Activated CD4-positive, alpha-beta T cell treated with anti-CD3 and anti-CD28 coated beads for 24 hours (primary cell): ENCODE results near the gene MAP1B.

Experiments
- DNase-seq, 2 donors: peaks; one replicate each; pipeline ENCODE4 v3.0.0-alpha.2; 2020; ENCODE audit warnings: low read depth in 2 of 2

Gene MAP1B

GRCh38 chr5:72224946-72225463, 117.7 kb downstream of the MAP1B start:
- no peak for DNase-seq

DNA sequence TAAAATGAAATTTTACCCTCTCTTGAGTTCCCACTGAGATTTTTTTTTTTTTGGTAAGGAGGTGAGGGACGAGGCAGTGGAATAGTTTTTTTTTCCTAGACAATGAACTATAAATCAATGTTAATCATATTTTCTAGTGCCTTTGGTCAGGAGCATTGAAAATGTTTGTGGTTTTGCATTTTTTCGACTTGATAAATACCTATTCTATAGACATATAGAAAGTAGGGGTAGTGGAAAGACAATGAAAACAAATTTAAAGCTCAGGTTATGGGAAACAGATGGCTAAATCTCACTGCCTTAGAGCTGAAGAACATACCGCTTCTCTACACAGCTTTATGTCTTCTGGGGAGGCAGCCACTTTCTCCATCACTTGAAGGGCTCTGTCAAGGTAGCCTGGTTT, 118.5 kb downstream of the MAP1B start:
- no peak for DNase-seq

GRCh38 chr5:72226950-72227349, 119.7 kb downstream of the MAP1B start:
- no peak for DNase-seq

- DNase-seq, result no peak
Measured at GRCh38 chr5:72228960-72229359, 121.7 kb downstream of the MAP1B start.

DNA sequence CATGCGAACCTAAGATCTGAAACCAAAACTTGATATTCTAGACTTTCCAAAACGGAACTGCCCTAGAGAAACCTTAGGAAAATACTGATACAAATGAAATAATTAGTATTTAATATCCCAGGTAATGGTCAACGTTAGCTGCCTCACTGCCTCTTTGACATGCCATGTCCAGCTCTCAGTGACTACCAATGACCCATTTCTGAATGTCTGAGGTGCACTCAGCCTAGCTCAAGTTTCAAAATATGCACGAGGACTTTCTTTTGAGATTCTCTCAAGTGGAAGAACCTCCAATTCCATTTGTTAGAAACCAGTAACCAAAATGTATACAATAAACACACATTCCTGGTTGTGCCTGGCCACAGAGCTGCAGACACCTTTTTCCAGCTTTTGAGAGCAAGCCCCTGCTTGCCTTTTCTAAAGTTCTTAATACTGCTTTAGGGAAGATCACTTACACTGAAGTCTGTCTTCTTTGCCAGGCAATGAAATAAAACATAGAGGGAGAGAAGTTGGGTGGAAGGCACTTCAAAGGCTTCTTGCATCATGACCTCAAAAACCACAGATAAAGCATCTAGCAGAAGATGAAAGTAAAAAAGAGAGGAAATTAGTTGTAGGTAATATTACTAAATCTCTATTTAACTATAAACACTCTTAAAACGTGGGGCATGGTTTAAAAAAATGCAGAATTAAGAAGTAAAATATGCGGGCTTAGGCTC, 124.9 kb downstream of the MAP1B start:
- no peak for DNase-seq

GRCh38 chr5:72232838-72233237, 125.6 kb downstream of the MAP1B start:
- DNase-seq, result no peak

GRCh38 chr5:72233835-72234234, 126.6 kb downstream of the MAP1B start:
- DNase-seq, result no peak

GRCh38 chr5:72234265-72234700, 127.0 kb downstream of the MAP1B start:
- peak in 1 of 2 donors; percentile 15 for DNase-seq

- no peak for DNase-seq
Measured at GRCh38 chr5:72234868-72235267, 127.6 kb downstream of the MAP1B start.

GRCh38 chr5:72235725-72236124, 128.4 kb downstream of the MAP1B start:
- DNase-seq, result no peak

GRCh38 chr5:72237415-72237814, 130.1 kb downstream of the MAP1B start:
- DNase-seq, result no peak

DNA sequence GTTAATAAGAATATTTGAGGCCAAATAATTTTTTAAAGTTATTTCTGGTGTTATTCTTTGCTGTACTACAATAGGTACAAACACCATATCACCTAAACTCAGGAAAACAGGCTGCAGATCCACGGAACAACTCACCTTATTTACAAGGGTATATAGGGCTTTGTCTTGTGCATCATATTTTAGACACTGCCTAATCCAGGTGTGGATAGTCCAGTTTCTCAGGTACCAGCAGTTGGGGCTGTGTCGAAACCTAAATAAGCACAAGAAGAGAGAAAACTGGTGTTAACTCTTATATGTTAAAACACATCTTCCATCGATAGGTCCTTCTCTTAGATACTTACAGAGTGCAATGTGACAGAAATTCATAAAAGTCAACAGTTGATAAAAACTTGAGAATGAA, 130.6 kb downstream of the MAP1B start:
- DNase-seq, result no peak

- DNase-seq, result no peak
Measured at GRCh38 chr5:72238712-72239445, 131.6 kb downstream of the MAP1B start.

DNA sequence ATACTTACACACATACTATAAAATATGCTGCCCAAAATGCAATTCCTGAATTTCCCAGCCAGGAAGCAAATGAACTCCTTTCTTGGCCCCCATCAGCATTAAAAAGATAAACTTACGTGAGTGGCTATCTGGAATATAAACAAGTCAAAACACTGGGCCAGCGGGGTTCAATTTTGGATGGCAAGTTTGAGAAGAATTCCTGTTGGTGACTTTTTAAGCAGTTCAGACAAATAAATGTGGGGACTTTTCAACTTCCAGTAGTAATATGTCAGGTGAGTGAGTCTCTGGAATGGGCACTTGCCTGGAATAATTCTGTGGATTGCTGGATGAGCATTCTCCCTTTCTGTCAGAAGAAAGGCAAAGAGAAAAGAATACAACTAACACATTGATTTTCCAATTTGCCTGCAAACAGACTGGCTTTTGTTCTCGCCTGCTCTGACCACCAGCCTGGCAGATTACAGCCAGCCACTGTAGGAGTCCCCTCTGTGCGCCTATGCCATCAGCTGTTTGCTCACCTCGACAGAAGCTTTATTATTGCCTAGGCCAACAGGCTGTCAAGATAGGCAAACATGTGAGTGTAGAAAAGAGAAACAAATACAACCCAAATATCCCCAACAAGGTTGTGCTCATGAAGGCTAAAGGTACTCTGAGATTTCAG, 134.2 kb downstream of the MAP1B start:
- no peak for DNase-seq

GRCh38 chr5:72242796-72243475, 135.7 kb downstream of the MAP1B start:
- DNase-seq, result no peak

DNA sequence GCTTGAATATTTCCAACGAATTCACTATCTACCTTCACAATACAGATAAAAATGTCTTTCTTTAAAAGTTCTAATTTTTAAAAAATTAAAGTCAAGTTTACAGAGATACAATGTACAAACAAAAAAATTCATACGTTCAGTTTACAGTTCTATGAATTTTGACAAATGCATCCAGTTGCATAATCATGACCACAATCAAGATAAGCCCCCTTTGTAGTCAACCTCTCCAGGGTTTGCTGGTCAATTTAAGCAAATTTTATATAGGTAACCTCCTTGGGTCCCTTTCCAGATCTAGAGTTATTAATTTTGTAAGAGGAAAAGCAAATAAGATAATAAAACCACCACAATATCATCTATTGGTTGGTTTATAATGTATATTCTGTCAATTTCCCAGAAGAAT, 136.4 kb downstream of the MAP1B start:
- DNase-seq, result no peak

DNA sequence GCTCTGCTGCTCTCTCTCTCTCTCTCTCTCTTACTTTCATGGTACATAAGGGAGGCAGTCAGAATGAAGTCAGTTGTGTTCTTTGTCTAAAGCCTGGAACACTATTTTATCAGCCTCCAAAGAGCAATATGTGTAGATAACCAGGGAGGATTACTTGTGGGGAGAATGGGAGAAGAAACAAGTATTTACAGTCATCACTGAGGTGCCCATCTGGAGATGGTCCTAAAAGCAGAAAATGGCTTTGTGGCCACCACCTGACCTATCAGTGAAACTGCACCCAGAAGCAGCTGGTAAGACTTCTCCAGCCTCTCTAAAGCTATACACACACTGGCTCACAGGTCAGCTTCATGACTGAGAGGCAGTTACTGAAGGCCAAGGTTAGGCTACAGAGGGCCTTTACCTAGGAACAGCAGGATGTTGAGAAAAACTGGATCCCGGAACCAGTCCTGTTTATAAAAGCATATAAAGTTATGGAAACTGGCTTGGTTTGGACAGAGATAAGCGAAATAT, 137.6 kb downstream of the MAP1B start:
- DNase-seq, result no peak

GRCh38 chr5:72245546-72245945, 138.3 kb downstream of the MAP1B start:
- no peak for DNase-seq

DNA sequence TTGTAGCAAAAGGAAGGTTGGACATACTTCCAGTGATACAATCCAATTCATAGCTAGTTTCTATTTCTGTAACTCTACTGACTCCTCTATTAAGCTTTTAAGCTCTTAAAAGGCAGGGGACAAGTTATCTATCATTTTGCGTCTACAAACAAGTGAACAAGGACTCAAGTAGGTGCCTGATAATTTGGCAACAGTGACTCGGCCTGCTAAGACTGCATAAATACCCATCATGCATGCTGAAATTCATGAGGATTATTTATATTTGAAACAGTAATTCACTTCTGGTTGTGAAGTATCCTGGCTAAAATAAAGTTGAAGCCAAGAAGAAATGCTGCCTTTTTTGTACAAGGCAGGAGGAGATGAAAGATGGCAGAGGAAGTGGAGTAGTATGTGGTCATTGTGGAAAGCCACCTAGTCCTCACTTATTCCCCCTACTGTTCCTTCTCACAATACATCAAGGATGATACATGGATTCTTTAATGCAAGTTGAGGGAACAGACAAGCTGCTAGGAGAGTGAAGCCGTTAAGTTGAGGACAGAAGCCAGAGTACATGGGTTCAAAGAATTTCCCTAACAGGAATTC, 138.8 kb downstream of the MAP1B start:
- no peak for DNase-seq

GRCh38 chr5:72246954-72247442, 139.7 kb downstream of the MAP1B start:
- DNase-seq, result no peak

DNA sequence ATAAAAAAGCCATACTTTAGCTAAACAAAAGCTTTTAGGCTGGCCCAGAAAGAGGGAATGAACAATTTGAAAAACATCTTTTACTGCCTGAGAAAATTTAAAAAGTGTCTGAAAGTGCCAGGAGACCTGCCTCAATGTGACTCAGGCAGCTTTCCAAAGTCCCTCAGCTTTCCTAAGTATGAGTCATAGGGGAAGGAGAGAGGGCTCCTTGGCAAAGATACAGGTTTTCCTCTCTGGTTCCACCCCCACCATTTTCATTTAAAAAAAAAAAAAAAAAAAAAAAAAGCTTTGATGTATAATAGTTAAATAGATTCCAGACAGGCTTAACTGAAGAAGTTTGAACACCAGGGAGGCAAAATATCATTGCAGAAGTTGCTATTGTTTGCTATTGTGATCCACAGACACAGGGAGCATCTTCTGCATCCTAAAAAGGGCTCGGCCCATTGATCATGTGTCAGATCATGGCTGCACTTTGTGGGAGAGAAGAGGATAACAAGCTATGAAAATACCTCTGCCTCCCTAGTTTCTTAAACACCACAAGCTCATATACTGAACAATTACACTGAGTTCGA, 141.2 kb downstream of the MAP1B start:
- no peak for DNase-seq
